H1 (cell line): ENCODE measurements around the gene G2E3. TPM values are rescaled to one million over a fixed set of nuclear protein-coding genes. Genes with fewer than 3 reads are reported as not detected.

Source experiments
- CTCF ChIA-PET: fragments of 300-600 bp; sonication (Branson Sonifier 250); formaldehyde crosslinking; loops from one replicate; lab custom pipeline; 2021; ENCODE audit not compliant: partially characterized antibody; lab: Charles Lee
- POLR2A ChIA-PET: fragments of 300-600 bp; sonication (Branson Sonifier 250); formaldehyde crosslinking; loops from one replicate; lab custom pipeline; 2021; ENCODE audit warnings: inconsistent platforms; ENCODE audit not compliant: partially characterized antibody; lab: Charles Lee
- DNase-seq, 2 experiments: peaks; one replicate each; pipeline versions ENCODE4 v3.0.0 to v3.0.0-alpha.2; 2010 to 2022; ENCODE audit warnings: low spot score in 2 of 2, low read depth in 1 of 2, mixed read lengths in 1 of 2
- FAIRE-seq: peaks from 2 replicates; lab custom pipeline; 2011; peaks lifted over from hg19 to GRCh38; lab: Jason Lieb, UNC
- H2AFZ ChIP-seq: 2 replicates; pipeline ENCODE4 v1.8.1; 2012; ENCODE audit warnings: low read length, inconsistent platforms
- H2AK5ac ChIP-seq: 2 replicates; pipeline ENCODE4 v1.6.1; 2013; ENCODE audit warnings: low read depth, low read length
- H2BK120ac ChIP-seq: replicated peaks from 2 replicates; pipeline ENCODE3; 2013; ENCODE audit warnings: low read depth, low read length, inconsistent platforms
- H2BK12ac ChIP-seq: 2 replicates; pipeline ENCODE4 v1.6.1; 2013; ENCODE audit warnings: low read depth, low read length
- H2BK15ac ChIP-seq: 2 replicates; pipeline ENCODE4 v1.6.1; 2013; ENCODE audit warnings: low read length
- H2BK20ac ChIP-seq: 2 replicates; pipeline ENCODE4 v1.6.1; 2013; ENCODE audit warnings: low read length
- H2BK5ac ChIP-seq: 2 replicates; pipeline ENCODE4 v1.6.1; 2013; ENCODE audit warnings: low read depth, low read length
- H3K14ac ChIP-seq: 2 replicates; pipeline ENCODE4 v1.6.1; 2013; ENCODE audit warnings: inconsistent platforms; ENCODE audit not compliant: insufficient read length
- H3K18ac ChIP-seq: 2 replicates; pipeline ENCODE4 v1.6.1; 2013; ENCODE audit warnings: low read length; ENCODE audit errors: extremely low read depth
- H3K23ac ChIP-seq: 2 replicates; pipeline ENCODE4 v1.6.1; 2013; ENCODE audit warnings: inconsistent platforms; ENCODE audit not compliant: insufficient read length
- H3K23me2 ChIP-seq: 2 replicates; pipeline ENCODE4 v1.6.1; 2013; ENCODE audit warnings: low read depth, low read length
- H3K27ac ChIP-seq: 2 replicates; pipeline ENCODE4 v1.6.1; 2011; ENCODE audit warnings: low read depth, low read length, inconsistent platforms
- H3K27me3 ChIP-seq, 4 experiments: replicated peaks in 1 of 4; 1 replicate in 1 of 4; 2 replicates in 3 of 4; pipeline versions ENCODE4 v1.6.1 to v1.8.1; 2011 to 2013; ENCODE audit warnings: low read length in 3 of 4, mild to moderate bottlenecking in 3 of 4, inconsistent platforms in 2 of 4, mixed read lengths in 2 of 4, moderate library complexity in 1 of 4; ENCODE audit not compliant: control insufficient read depth in 3 of 4, insufficient read depth in 3 of 4; ENCODE audit errors: extremely low read depth in 1 of 4
- H3K36me3 ChIP-seq, 4 experiments: 2 replicates each; pipeline versions ENCODE4 v1.6.1 to v1.8.1; 2011 to 2013; ENCODE audit warnings: mild to moderate bottlenecking in 4 of 4, low read length in 3 of 4, moderate library complexity in 2 of 4, control low read depth in 1 of 4, inconsistent platforms in 1 of 4; ENCODE audit not compliant: insufficient read depth in 4 of 4, control insufficient read depth in 2 of 4
- H3K4ac ChIP-seq: replicated peaks from 2 replicates; pipeline ENCODE3; 2013; ENCODE audit warnings: low read length, low read depth, mixed read lengths, inconsistent platforms; ENCODE audit not compliant: insufficient read length
- H3K4me1 ChIP-seq, 4 experiments: replicated peaks in 1 of 4; 1 replicate in 1 of 4; 2 replicates in 3 of 4; pipeline versions ENCODE4 v1.6.1 to v1.8.1; 2011 to 2013; ENCODE audit warnings: low read length in 3 of 4, inconsistent platforms in 2 of 4, mixed read lengths in 1 of 4; ENCODE audit not compliant: insufficient read depth in 4 of 4, control insufficient read depth in 3 of 4
- H3K4me2 ChIP-seq, 2 experiments: 2 replicates each; pipeline versions ENCODE4 v1.6.1 to v1.8.1; 2011 to 2013; ENCODE audit warnings: low read depth in 2 of 2, low read length in 2 of 2, control low read depth in 1 of 2, inconsistent platforms in 1 of 2, mild to moderate bottlenecking in 1 of 2; ENCODE audit not compliant: insufficient read depth in 1 of 2
- H3K4me3 ChIP-seq, 4 experiments: fragments of 200-600, 300-600 bp in 1 of 4; sonication (generic), shearing (Covaris generic), sonication (Bioruptor Twin) in 1 of 4; 2 replicates each; pipeline versions ENCODE4 v1.5.1 to v1.8.1; 2011 to 2016; ENCODE audit warnings: low read length in 4 of 4, low read depth in 3 of 4, control low read depth in 2 of 4, inconsistent platforms in 2 of 4, mild to moderate bottlenecking in 2 of 4, mixed read lengths in 1 of 4, moderate library complexity in 1 of 4; ENCODE audit not compliant: insufficient read depth in 2 of 4; ENCODE audit errors: extremely low read depth in 1 of 4
- H3K56ac ChIP-seq: replicated peaks from 2 replicates; pipeline ENCODE3; 2013; ENCODE audit warnings: low read depth, mild to moderate bottlenecking, mixed read lengths, low read length, inconsistent platforms; ENCODE audit not compliant: insufficient read length
- H3K79me1 ChIP-seq: 2 replicates; pipeline ENCODE4 v1.6.1; 2013; ENCODE audit warnings: low read depth, low read length, control low read depth
- H3K79me2 ChIP-seq, 2 experiments: 2 replicates each; pipeline versions ENCODE4 v1.6.1 to v1.8.1; 2012 to 2013; ENCODE audit warnings: low read length in 2 of 2, mild to moderate bottlenecking in 2 of 2, inconsistent platforms in 1 of 2; ENCODE audit not compliant: insufficient read depth in 2 of 2, control insufficient read depth in 1 of 2
- H3K9ac ChIP-seq, 4 experiments: replicated peaks in 1 of 4; 1 replicate in 1 of 4; 2 replicates in 3 of 4; pipeline versions ENCODE4 v1.6.1 to v1.8.1; 2011 to 2013; ENCODE audit warnings: low read depth in 3 of 4, low read length in 3 of 4, control low read depth in 2 of 4, mild to moderate bottlenecking in 2 of 4, moderate library complexity in 2 of 4, inconsistent platforms in 1 of 4; ENCODE audit errors: extremely low read depth in 1 of 4
- H3K9me3 ChIP-seq, 2 experiments: 2 replicates each; pipeline versions ENCODE4 v1.6.1 to v1.8.1; 2012 to 2013; ENCODE audit warnings: mild to moderate bottlenecking in 2 of 2, moderate library complexity in 2 of 2, control low read depth in 1 of 2, inconsistent platforms in 1 of 2, low read depth in 1 of 2, low read length in 1 of 2, mixed read lengths in 1 of 2; ENCODE audit not compliant: insufficient read depth in 2 of 2
- H4K20me1 ChIP-seq, 2 experiments: replicated peaks in 1 of 2; 2 replicates each; pipeline versions ENCODE3 to v1.8.1; 2011 to 2013; ENCODE audit warnings: inconsistent platforms in 2 of 2, low read length in 2 of 2, mild to moderate bottlenecking in 1 of 2; ENCODE audit not compliant: insufficient read depth in 2 of 2, control insufficient read depth in 1 of 2
- H4K5ac ChIP-seq: 2 replicates; pipeline ENCODE4 v1.6.1; 2013; ENCODE audit warnings: low read length, low read depth, mixed read lengths, inconsistent platforms; ENCODE audit not compliant: insufficient read length
- H4K8ac ChIP-seq: 2 replicates; pipeline ENCODE4 v1.8.0; 2013; ENCODE audit warnings: mild to moderate bottlenecking, moderate library complexity, low read length, inconsistent platforms; ENCODE audit not compliant: insufficient read depth; ENCODE audit errors: extremely low read depth
- H4K91ac ChIP-seq: replicated peaks from 2 replicates; pipeline ENCODE3; 2013; ENCODE audit warnings: low read length, mixed read lengths, inconsistent platforms; ENCODE audit not compliant: insufficient read length
- ASH2L ChIP-seq: fragments of 200-600, 300-600 bp; sonication (generic); IDR thresholded peaks from one replicate; pipeline ENCODE4 v1.7.1; 2017; ENCODE audit warnings: low read length
- CBX5 ChIP-seq: fragments of 300-800, 300-1000 bp; sonication (generic); IDR thresholded peaks from 2 replicates; pipeline ENCODE4 v1.7.1; 2016; ENCODE audit warnings: antibody characterized with exemption, low read length, low read depth
- CTBP2 ChIP-seq: IDR thresholded peaks from 2 replicates; pipeline ENCODE4 v1.7.0; 2011; ENCODE audit warnings: borderline replicate concordance, mild to moderate bottlenecking, moderate library complexity, mixed read lengths, low read length; ENCODE audit not compliant: insufficient read depth, insufficient read length
- GABPA ChIP-seq: IDR thresholded peaks from 2 replicates; pipeline ENCODE4 v1.6.1; 2011; ENCODE audit warnings: mild to moderate bottlenecking, low read length, moderate library complexity, borderline replicate concordance; ENCODE audit not compliant: insufficient read depth
- GTF2F1 ChIP-seq: IDR thresholded peaks from 2 replicates; pipeline ENCODE4 v1.6.1; 2012; ENCODE audit warnings: low read depth, low read length, improper control_type of control experiment, borderline replicate concordance
- KDM1A ChIP-seq: fragments of 200-600, 300-600 bp; sonication (generic); IDR thresholded peaks from 2 replicates; pipeline ENCODE4 v1.7.1; 2016; ENCODE audit warnings: mild to moderate bottlenecking, low read length, borderline replicate concordance
- RFX5 ChIP-seq: IDR thresholded peaks from 2 replicates; pipeline ENCODE4 v1.6.1; 2011; ENCODE audit warnings: low read depth, low read length, improper control_type of control experiment, borderline replicate concordance
- SAP30 ChIP-seq: fragments of 300-600 bp; sonication (generic); IDR thresholded peaks from 2 replicates; pipeline ENCODE4 v1.7.1; 2012; ENCODE audit warnings: low read length, moderate library complexity, mild to moderate bottlenecking, inconsistent platforms; ENCODE audit not compliant: insufficient read depth, insufficient replicate concordance
- SIRT6 ChIP-seq: IDR thresholded peaks from one replicate; pipeline ENCODE4 v1.7.1; 2012; ENCODE audit warnings: low read length, inconsistent platforms
- SIX5 ChIP-seq: IDR thresholded peaks from 2 replicates; pipeline ENCODE4 v1.6.1; 2011; ENCODE audit warnings: mild to moderate bottlenecking, low read depth, low read length
- TAF7 ChIP-seq: optimal IDR thresholded peaks from 2 replicates; pipeline ENCODE3; 2011; ENCODE audit warnings: low read depth, mild to moderate bottlenecking, inconsistent platforms, low read length, moderate library complexity, borderline replicate concordance
- TBP ChIP-seq: IDR thresholded peaks from 2 replicates; pipeline ENCODE4 v1.6.1; 2011; ENCODE audit warnings: low read depth, low read length, improper control_type of control experiment
- WGBS, 2 experiments: shearing (Covaris generic) in 1 of 2; methylation state at CpG; one replicate each; pipeline versions ENCODE4 v1.1.6 to v1.1.7; 2013 to 2015; ENCODE audit warnings: low lambda C conversion rate in 2 of 2, mixed read lengths in 2 of 2, inconsistent platforms in 1 of 2, low coverage in 1 of 2, missing lambda C conversion rate in 1 of 2; ENCODE audit not compliant: insufficient replicate concordance in 2 of 2, insufficient coverage in 1 of 2, insufficient read length in 1 of 2; ENCODE audit errors: extremely low coverage in 1 of 2, missing lambda C conversion rate in 1 of 2; 5-methylcytosine and 5-hydroxymethylcytosine counted together
- polyA plus RNA-seq, 7 experiments: library from polyadenylated mRNA; depleted of rRNA in 3 of 7; stranded (reverse) in 5 of 7; unstranded in 2 of 7; fragments of >200 nt in 5 of 7; fragments of 200-250 nt in 2 of 7; gene quantifications; 1 replicate in 5 of 7; 2 replicates in 1 of 7; 4 replicates in 1 of 7; pipeline versions ENCODE4 v1.2.1 to v1.2.3, GENCODE V29; 2011 to 2013; ENCODE audit warnings: missing spikeins in 2 of 7, mixed read lengths in 2 of 7
- total RNA-seq: library from RNA; stranded (reverse); fragmentation: NEBNext Ultra II Directional; extraction: Animal tissue kit (Norgen Biotek cat#: 25700); gene quantifications from 2 replicates; pipeline ENCODE4 v1.2.1, GENCODE V29; 2021

The G2E3 gene
- total and polyA plus RNA-seq, 2 of the 8 experiments (the other 6 are each of a cell fraction or from before 2014, with no cell fraction given): 9.2 to 72.0 TPM

- no peak overlapping the region for H2BK12ac ChIP-seq
- H3K56ac ChIP-seq: no peak overlapping the region
Observed at GRCh38 chr14:30581283-30581625, 22.3 kb downstream of the G2E3 start.

More at GRCh38 chr14:30581283-30581625, 22.3 kb downstream of the G2E3 start:
- TF ChIP-seq TAF7 (no peak), SIX5 (no peak), ASH2L (no peak), RFX5 (no peak), CBX5 (no peak), SAP30 (no peak), KDM1A (no peak), TBP (no peak), SIRT6 (no peak), GABPA (no peak), GTF2F1 (no peak), CTBP2 (no peak)
- Histone ChIP-seq H3K4me3 (no peak overlapping the region), H4K8ac (no peak overlapping the region), H3K79me2 (peaks cover 24 to 98% of the 10 kb centered on the region in 2 experiments), H2AK5ac (no peak overlapping the region), H2BK5ac (no peak overlapping the region), H4K91ac (no peak overlapping the region), H3K36me3 (peaks cover 0 to 13% (median 5%) of the 10 kb centered on the region in 4 experiments; a peak in 2 of 8 replicates), H2BK120ac (no peak overlapping the region), H3K79me1 (no peaks in the 10 kb centered on the region), H2AFZ (no peak overlapping the region), H2BK20ac (no peak overlapping the region), H3K4me1 (peaks cover 0 to 6% (median 2%) of the 10 kb centered on the region in 4 experiments; a peak in 2 of 7 replicates), H3K18ac (no peak overlapping the region), H3K9ac (no peak overlapping the region), H3K14ac (no peak overlapping the region), H3K4ac (no peak overlapping the region), H3K23me2 (no peaks in the 10 kb centered on the region), H2BK15ac (no peak overlapping the region), H3K9me3 (peaks cover 5% of the 10 kb centered on the region in 2 experiments; a peak in 1 of 4 replicates), H4K5ac (no peak overlapping the region), H3K4me2 (no peak overlapping the region), H4K20me1 (peaks cover 0 to 3% of the 10 kb centered on the region in 2 experiments), H3K27ac (no peak overlapping the region), H3K23ac (no peak overlapping the region), H3K27me3 (peaks cover 0 to 1% (median 0%) of the 10 kb centered on the region in 4 experiments; a peak in 1 of 7 replicates)
- FAIRE-seq: no peak
- ChIA-PET POLR2A (no interaction called here), CTCF (interaction anchor here (0.6 kb wide), 1 partner anchor 9 kb away, joined by 3 read pairs; no protein-coding TSS in a partner anchor)
- DNase-seq: no peak
- WGBS, 2 experiments: 93% methylated on average over 7 of the region's 7 CpGs; no CpG with 5 or more reads in 1 of the 2 experiments
